Testis (tissue), 3 donors: Measurements from ENCODE around the gene TFAP2B. TPM values are rescaled to one million over a fixed set of nuclear protein-coding genes. Genes with fewer than 3 reads are reported as not detected.

ENCODE experiments used
- DNase-seq: peaks from one replicate; pipeline ENCODE4 v3.0.0-alpha.2; 2019
- H3K27ac ChIP-seq, 2 donors: fragments of 200-600 bp; sonication (generic); one replicate each; pipeline ENCODE4 v1.5.1; 2019
- H3K27me3 ChIP-seq: fragments of 200-600 bp; sonication (generic); one replicate; pipeline ENCODE4 v1.5.1; 2019
- H3K36me3 ChIP-seq: fragments of 200-600 bp; sonication (generic); one replicate; pipeline ENCODE4 v1.5.1; 2017; ENCODE audit warnings: low read depth; ENCODE audit errors: missing control alignments
- H3K4me1 ChIP-seq: fragments of 200-600 bp; sonication (generic); one replicate; pipeline ENCODE4 v1.5.1; 2019
- H3K4me3 ChIP-seq, 2 donors: fragments of 200-600 bp; sonication (generic); one replicate each; pipeline ENCODE4 v1.5.1; 2017 to 2019
- H3K9me3 ChIP-seq: fragments of 200-600 bp; sonication (generic); one replicate; pipeline ENCODE4 v1.5.1; 2017
- CTCF ChIP-seq, 3 experiments: fragments of 450-650 bp in 2 of 3; fragments of 200-600 bp in 1 of 3; sonication (generic) in 1 of 3; IDR thresholded peaks; one replicate each; pipeline ENCODE4 v1.5.1; 2016 to 2019; ENCODE audit warnings: antibody characterized with exemption in 3 of 3, mild to moderate bottlenecking in 2 of 3, moderate library complexity in 1 of 3
- POLR2A ChIP-seq: fragments of 450-650 bp; IDR thresholded peaks from one replicate; pipeline ENCODE4 v1.6.1; 2017; ENCODE audit warnings: antibody characterized with exemption, mild to moderate bottlenecking, moderate library complexity
- WGBS, 2 donors: methylation state at CpG; one replicate each; pipeline ENCODE4 v1.1.5; 2018; 5-methylcytosine and 5-hydroxymethylcytosine counted together
- intact Hi-C: fragments of 100-400 bp; cut with DNase I; formaldehyde crosslinking; loops from one replicate; pipeline ENCODE4 v1.15.1; 2023; ENCODE audit warnings: low total_unique reads
- polyA plus RNA-seq: library from polyadenylated mRNA; stranded (reverse); fragments of 350-450 nt; fragmentation: Illumina TruSeq; extraction: RNeasy Lipid Tissue Mini Kit (QIAGEN cat#74804); gene quantifications from one replicate; pipeline ENCODE4 v1.2.3, GENCODE V29; 2014; ENCODE audit warnings: low read depth, low replicate concordance; ENCODE audit not compliant: insufficient read depth
- total RNA-seq, 2 donors: library from RNA; depleted of rRNA; stranded (reverse); fragments of >200 nt; gene quantifications; one replicate each; pipeline ENCODE4 v1.2.3, GENCODE V29; 2016

The TFAP2B gene
- total and polyA plus RNA-seq, 3 donors from 2014 or later = 0.19 to 0.63 (median 0.24) TPM

DNA sequence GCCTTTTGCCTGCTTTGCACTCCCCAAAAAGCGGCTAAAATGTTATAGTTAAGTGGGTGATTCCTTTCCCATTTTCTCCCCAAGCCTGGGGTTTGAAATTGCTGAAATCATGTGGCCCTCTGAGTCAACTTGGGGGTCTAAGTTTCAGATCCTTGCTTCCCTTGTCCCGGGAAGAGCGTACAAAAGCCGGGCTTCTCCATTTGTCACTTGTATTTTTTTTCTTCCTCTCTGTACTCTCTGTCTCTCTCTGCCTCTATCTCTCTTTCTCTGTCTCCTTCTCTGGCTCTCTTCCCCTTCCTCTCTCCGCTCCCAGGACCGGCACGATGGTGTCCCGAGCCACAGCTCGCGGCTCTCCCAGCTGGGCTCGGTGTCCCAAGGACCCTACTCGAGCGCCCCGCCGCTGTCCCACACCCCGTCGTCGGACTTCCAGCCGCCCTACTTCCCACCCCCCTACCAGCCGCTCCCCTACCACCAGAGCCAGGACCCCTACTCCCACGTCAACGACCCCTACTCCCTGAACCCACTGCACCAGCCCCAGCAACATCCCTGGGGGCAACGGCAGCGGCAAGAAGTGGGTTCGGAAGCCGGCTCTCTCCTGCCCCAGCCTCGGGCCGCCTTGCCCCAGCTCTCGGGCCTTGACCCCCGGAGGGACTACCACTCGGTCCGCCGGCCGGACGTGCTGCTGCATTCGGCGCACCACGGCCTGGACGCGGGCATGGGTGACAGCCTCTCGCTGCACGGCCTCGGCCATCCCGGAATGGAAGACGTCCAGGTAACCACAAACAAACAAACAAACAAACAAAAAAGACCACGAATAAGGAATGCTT, 4.6 kb downstream of the TFAP2B start:
- DNase-seq = no peak
- H3K4me1 ChIP-seq = peaks cover 3% of the 10 kb centered on the region
- peaks cover 5% of the 10 kb centered on the region for H3K27me3 ChIP-seq
- no peaks in the 10 kb centered on the region for H3K36me3 ChIP-seq
- TF ChIP-seq POLR2A (no peak), CTCF (IDR thresholded peaks at IDR 0.05) (no peak)
- H3K27ac ChIP-seq = no peak overlapping the region
- H3K4me3 ChIP-seq = no peak overlapping the region
- intact Hi-C loops = no loop called here
- 4% methylated on average over 25 to 46 of the region's 46 CpGs for WGBS, 2 donors
- H3K9me3 ChIP-seq = no peaks in the 10 kb centered on the region

- 12 to 23% methylated on average over 2 of the region's 2 CpGs for WGBS, 2 donors
- Histone ChIP-seq H3K27ac (no peak overlapping the region), H3K36me3 (no peaks in the 10 kb centered on the region), H3K4me1 (peaks cover 3% of the 10 kb centered on the region), H3K4me3 (no peak overlapping the region), H3K27me3 (peaks cover 5% of the 10 kb centered on the region), H3K9me3 (no peaks in the 10 kb centered on the region)
- no peak for DNase-seq
- intact Hi-C loops = no loop called here
- TF ChIP-seq CTCF (IDR thresholded peaks at IDR 0.05) (no peak), POLR2A (no peak)
These were observed 5.9 kb downstream of the TFAP2B start for GRCh38 chr6:50824552-50824951.

DNA sequence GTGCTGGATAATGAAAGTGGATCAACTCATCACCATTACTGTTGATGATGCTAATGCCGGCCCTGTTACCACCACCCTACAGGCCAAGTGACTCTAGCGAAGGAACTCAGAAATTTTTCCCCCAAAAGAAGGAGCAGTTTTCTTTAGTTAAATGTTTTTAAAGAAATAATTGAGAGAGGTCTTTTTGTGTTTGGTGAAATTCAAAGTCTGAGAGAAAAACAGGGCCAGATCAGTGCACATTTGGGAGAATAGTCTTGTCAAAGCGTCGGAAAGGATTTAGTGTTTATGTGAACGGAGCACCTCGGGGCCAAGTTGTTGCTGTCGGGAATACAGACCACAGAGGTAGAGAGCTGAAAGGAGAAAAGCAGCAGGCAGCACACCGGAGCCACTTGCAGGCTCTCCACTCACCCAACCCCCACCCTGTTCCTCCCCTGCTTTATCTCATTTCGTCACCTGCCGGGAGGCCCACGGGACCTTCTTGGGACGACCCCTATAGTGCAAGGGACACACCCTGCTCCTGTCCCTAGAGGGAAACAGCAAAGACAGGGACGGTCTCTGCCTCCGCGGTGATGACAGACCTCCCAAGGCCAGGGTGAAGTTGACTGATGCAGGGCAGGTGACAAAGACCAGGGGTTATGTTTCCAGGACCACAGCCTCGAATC, 6.8 kb downstream of the TFAP2B start:
- 3 to 10% methylated on average over 15 to 16 of the region's 16 CpGs for WGBS, 2 donors

GRCh38 chr6:50826037-50826761, 7.5 kb downstream of the TFAP2B start:
- no peak overlapping the region for H3K27ac ChIP-seq
- 1 to 3% methylated on average over 16 to 19 of the region's 19 CpGs for WGBS, 2 donors

More for the DNA sequence above, 6.8 kb downstream of the TFAP2B start:
- Histone ChIP-seq H3K36me3 (no peaks in the 10 kb centered on the region), H3K4me3 (no peak overlapping the region), H3K4me1 (no peaks in the 10 kb centered on the region), H3K27ac (no peak overlapping the region), H3K27me3 (no peaks in the 10 kb centered on the region), H3K9me3 (no peaks in the 10 kb centered on the region)
- DNase-seq = no peak
- intact Hi-C loops = no loop called here
- TF ChIP-seq POLR2A (no peak), CTCF (IDR thresholded peaks at IDR 0.05) (no peak)

More at GRCh38 chr6:50826037-50826761, 7.5 kb downstream of the TFAP2B start:
- intact Hi-C loops = no loop called here
- H3K9me3 ChIP-seq = no peaks in the 10 kb centered on the region
- no peaks in the 10 kb centered on the region for H3K4me1 ChIP-seq
- no peaks in the 10 kb centered on the region for H3K27me3 ChIP-seq
- no peak overlapping the region for H3K4me3 ChIP-seq
- DNase-seq = no peak
- TF ChIP-seq CTCF (IDR thresholded peaks at IDR 0.05) (no peak), POLR2A (no peak)
- no peaks in the 10 kb centered on the region for H3K36me3 ChIP-seq
